GM19467 (cell line): ENCODE measurements around the gene ARSD.
A peak's percentile ranks its signal among the peaks of the same experiment; 100 is the strongest.
"Not testable (repeated sequence)": the region's sequence is repeated elsewhere in the genome, so short reads cannot be mapped to it uniquely, and the experiment has no call there.

Source experiments
- ATAC-seq: cut with Tn5 transposase; IDR thresholded peaks from one replicate; pipeline ENCODE4 v1.9.1; 2021; ENCODE audit warnings: mild to moderate bottlenecking, moderate library complexity; ENCODE audit not compliant: unreplicated experiment

Gene ARSD, protein sequence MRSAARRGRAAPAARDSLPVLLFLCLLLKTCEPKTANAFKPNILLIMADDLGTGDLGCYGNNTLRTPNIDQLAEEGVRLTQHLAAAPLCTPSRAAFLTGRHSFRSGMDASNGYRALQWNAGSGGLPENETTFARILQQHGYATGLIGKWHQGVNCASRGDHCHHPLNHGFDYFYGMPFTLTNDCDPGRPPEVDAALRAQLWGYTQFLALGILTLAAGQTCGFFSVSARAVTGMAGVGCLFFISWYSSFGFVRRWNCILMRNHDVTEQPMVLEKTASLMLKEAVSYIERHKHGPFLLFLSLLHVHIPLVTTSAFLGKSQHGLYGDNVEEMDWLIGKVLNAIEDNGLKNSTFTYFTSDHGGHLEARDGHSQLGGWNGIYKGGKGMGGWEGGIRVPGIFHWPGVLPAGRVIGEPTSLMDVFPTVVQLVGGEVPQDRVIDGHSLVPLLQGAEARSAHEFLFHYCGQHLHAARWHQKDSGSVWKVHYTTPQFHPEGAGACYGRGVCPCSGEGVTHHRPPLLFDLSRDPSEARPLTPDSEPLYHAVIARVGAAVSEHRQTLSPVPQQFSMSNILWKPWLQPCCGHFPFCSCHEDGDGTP

GRCh38 chrX:2928583-2929434 is at the start of gene ARSD:
Gene ARSD, minus strand, starts transcription at chrX:2929339. Its CDS starts 64 bp downstream, at chrX:2929275.
- ATAC-seq = peak; percentile 90

DNA sequence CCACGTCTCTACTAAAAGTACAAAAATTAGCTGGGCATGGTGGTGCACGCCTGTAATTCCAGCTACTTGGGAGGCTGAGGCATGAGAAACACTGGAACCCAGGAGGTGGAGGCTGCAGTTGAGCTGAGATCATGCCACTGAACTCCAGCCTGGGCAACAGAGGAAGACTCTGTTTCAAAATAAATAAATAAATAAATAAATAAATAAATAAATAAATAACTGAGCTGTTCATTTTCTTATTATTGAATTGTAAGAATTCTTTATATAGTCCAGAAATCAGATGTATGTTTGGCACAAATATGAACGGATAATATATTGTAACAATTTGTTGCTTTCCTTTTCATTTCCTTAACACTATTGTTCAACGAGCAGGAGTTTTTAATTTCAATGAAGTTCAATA is 49.5 kb upstream of the ARSD start:
- ATAC-seq = not testable (repeated sequence)

GRCh38 chrX:2974961-2975360 is 45.8 kb upstream of the ARSD start:
- ATAC-seq = no peak

DNA sequence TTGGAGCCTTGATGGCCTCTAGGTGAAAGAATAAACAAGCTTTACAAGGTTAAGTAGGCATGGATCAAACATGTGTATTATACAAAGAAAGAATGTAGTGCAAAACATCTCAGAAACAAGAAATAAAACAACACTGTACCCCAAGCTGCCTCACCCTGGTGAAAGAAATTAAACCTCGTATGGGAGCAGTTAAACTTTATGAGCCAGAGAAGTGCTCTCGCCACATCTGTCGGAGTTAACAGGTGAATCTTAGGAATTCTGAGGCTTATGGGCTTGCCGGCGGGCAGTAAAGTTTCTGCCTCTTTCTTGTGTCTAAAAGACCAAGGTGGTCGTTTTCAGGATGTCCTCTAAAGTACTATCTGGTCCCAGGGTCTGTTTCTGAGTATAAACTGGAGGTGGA is 43.3 kb upstream of the ARSD start:
- ATAC-seq = no peak

- ATAC-seq = no peak
Observed at GRCh38 chrX:2969021-2969420, 39.9 kb upstream of the ARSD start.

DNA sequence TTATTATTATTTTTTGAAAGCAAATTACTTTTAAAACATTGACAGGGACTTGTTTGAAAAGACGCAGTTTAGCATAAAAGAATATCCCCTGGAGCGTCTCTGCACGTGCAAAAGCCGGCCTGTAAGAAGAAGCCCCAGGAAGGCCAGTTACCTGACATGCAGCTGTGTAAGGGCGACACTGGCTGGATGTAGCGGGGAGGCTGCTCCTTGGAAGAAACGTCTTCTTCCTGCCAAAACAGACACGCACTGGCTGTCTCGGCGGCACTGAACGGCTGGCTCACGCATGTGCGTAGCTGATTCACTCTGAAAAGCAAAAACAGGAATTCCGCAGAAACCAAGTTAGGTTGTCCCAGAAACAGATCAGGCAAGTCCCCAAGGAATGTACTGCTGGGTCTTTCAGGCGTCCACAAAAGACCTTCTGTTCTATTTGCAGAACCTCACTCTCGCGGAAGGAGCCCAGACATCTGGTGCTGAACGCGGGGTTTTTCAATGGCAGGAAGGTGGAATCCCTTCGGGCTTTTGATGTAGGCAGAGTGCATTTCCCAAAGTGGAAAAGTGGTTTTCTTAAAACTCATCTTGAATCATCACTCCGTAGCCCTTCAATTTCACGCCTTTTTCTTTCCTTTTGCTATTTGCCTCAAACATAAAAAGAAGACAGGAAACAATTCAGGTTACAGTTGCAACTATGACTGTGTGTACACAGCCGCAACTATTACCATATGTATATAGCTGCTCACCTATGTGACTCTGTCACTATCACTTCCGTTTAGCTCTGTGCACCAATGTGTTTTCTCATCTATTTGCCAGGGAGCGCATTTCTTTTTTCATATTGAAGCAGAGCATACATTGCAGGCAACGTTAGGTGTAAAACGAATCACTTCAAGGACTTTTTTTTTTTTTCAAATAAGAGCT is 39.1 kb upstream of the ARSD start:
- ATAC-seq = no peak

GRCh38 chrX:2967584-2967983 is 38.4 kb upstream of the ARSD start:
- no peak for ATAC-seq

- no peak for ATAC-seq
Observed at GRCh38 chrX:2967012-2967411, 37.9 kb upstream of the ARSD start.

DNA sequence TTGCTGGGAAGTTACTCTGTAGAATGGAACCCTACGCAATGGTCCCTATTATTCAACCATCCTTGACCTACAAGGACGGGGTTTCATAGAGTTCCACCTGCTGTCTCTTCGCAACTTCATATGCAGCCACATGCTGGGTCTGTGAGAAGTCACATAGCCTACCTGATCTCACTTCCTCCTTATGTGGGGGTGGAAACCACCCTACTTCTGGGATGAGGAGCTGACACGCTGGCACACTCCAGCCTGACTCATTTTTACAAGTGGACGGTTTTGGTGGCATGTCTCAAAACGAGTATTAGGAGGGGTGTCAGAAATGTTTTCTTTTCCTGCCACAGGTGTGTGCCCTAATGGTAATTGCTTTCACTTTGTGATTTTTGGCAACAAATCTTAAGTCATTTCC is 36.8 kb upstream of the ARSD start:
- ATAC-seq = peak; percentile 59

DNA sequence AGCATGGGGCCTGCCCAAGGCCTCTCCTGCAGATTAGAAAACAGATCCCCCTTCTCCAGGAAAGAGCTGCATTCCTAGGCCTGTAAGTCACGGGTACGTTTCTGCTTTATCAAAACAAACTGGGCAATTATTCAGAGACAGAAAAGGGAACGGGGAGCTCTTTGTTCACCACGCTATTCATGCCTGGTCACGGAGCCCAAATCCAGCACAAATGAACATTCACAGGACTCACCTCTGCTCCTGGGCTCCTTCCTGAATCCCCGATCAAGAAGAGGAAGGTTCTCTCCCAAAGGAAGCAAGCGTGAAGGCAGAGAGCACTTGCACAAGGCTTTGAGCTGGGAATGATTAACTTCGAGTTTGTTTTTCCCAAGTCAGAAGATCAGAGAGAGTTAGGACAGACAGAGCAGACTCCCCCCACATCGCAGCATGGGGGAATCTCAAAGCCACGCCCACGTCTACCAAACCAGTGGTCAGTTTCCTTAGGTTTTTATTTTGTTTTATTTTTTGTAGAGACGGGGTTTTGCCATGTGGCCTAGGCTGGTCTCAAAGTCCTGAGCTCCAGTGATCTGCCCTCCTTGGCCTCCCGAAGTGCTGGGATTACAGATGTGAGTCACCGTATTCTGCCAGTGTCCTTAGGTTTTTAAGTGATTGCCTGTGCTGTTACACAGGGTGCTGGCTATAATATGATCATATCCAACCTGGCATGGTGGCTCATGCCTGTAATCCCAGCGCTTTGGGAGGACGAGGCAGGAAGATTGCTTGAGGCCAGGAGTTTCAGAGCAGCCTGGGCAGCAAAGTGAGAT is 35.1 kb upstream of the ARSD start:
- not testable (repeated sequence) for ATAC-seq

GRCh38 chrX:2963449-2963848 is 34.3 kb upstream of the ARSD start:
- ATAC-seq = not testable (repeated sequence)

GRCh38 chrX:2962381-2962780 is 33.2 kb upstream of the ARSD start:
- no peak for ATAC-seq

- ATAC-seq = no peak
Observed at GRCh38 chrX:2960861-2961515, 31.8 kb upstream of the ARSD start.

DNA sequence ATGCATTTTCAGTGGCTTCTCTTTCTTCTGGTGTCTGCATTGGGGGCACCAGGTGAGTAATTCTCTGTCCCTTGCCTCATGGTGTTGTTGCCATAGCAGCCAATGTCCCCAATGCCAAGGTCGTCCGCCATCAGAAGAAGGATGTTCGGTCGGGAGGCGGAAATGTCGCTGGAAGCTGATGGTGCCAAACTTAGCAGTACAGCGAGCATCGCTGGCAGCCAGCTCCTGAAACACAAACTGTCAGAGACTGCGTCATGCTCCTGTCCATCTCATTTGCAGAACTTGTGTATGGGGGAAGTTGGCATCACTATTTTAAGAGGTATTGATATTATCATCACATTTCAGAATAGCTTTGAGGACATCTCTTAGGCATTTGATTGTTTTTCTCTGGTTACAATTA is 29.1 kb upstream of the ARSD start:
- no peak for ATAC-seq

DNA sequence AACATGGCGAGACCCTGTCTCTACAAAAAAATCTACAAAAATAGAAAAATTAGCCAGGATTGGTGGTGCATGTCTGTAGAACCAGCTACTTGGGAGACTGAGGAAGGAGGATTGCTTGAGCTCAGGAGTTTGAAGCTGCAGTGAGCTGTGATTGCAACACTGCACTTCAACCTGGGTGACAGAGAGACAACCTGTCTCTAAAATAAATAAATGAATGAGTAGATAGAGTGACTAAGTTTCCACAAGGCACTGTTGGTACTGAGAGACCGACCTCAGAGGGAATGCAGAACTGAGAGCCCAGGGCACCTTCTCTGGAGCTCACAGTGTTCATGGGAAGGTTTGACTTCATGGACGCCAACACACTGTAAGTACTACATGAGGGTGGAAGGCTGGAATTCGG is 26.7 kb upstream of the ARSD start:
- no peak for ATAC-seq

DNA sequence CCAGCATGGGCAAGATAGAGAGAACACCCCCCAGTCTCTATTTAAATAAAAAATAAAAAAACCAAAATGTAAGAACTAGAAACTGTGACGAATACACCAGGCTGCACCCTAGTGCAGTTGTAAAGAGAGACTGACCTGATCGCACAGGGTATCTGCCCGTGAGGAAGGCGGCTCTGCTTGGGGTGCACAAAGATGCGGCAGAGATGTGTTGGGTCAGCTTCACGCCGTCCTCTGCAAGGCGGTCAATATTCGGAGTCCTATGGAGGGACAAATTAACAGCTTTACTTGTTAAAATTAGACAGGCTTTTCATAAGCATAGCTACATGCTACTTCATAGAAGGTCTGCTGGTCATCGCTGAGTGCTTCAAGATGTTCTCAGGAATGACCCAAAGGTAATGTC is 26.1 kb upstream of the ARSD start:
- no peak for ATAC-seq

DNA sequence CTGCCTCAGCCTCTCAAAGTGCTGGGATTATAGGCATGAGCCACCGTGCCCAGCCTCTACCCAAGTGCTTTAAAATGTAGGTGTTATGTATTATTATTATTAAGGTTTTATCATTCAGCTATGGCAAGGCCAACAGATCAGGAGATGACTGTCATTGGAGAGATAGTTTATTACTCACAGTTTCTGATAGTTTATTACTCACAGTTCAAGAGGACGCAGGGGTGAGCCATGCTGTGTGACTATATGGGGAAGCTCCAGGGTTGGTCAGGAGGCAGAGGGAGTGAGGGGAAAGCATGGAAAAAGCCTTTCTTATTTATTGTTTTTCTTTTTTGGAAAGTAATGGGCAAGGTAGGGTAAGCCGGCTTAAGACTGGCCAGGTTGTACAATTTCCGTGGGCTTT is 25.4 kb upstream of the ARSD start:
- ATAC-seq = no peak

- ATAC-seq = not testable (repeated sequence)
Observed at GRCh38 chrX:2937942-2938341, 8.8 kb upstream of the ARSD start.
